ENCODE results near the gene LIN7B.
"Not testable (repeated sequence)": the region's sequence is repeated elsewhere in the genome, so short reads cannot be mapped to it uniquely, and the experiment has no call there.

LIN7B gene

GRCh38 chr19:49118565-49119410 is 4.6 kb downstream of the LIN7B start, which contains the start of gene C19orf73:
Gene C19orf73, minus strand, starts transcription at chr19:49119143. Its CDS starts 121 bp downstream, at chr19:49119022.
- DNase-seq (ENCODE audit: low spot score) (peak; percentile 82), FAIRE-seq (peak; percentile 29)

- FAIRE-seq (no peak), DNase-seq (ENCODE audit: low spot score) (peak; percentile 14)
Observed at GRCh38 chr19:49119411-49120324, 5.5 kb downstream of the LIN7B start, which contains the start of gene PPFIA3. Gene PPFIA3, plus strand, starts transcription at chr19:49119544. Its CDS starts 8,330 bp downstream, at chr19:49127874.

GRCh38 chr19:49120325-49120683 is 6.1 kb downstream of the LIN7B start:
- FAIRE-seq, result no peak
- no peak for DNase-seq (ENCODE audit: low spot score)

- no peak for FAIRE-seq
- DNase-seq (ENCODE audit: low spot score), result no peak
Observed at GRCh38 chr19:49120868-49121267, 6.7 kb downstream of the LIN7B start.

- not testable (repeated sequence) for FAIRE-seq; DNase-seq (ENCODE audit: low spot score)
Observed at GRCh38 chr19:49121841-49122240, 7.7 kb downstream of the LIN7B start.

GRCh38 chr19:49123285-49123684 is 9.1 kb downstream of the LIN7B start:
- not testable (repeated sequence) for FAIRE-seq; DNase-seq (ENCODE audit: low spot score)

GRCh38 chr19:49125025-49125731 is 11.0 kb downstream of the LIN7B start:
- DNase-seq (ENCODE audit: low spot score) (no peak), FAIRE-seq (no peak)

- FAIRE-seq (no peak), DNase-seq (ENCODE audit: low spot score) (no peak)
Observed at GRCh38 chr19:49126575-49126974, 12.4 kb downstream of the LIN7B start.

- not testable (repeated sequence) for DNase-seq (ENCODE audit: low spot score); FAIRE-seq
Observed at GRCh38 chr19:49127225-49127624, 13.1 kb downstream of the LIN7B start.

- DNase-seq (ENCODE audit: low spot score) (peak; percentile 83), FAIRE-seq (no peak)
Observed at GRCh38 chr19:49127674-49128544, 13.7 kb downstream of the LIN7B start.

GRCh38 chr19:49128545-49129237 is 14.5 kb downstream of the LIN7B start:
- no peak for DNase-seq (ENCODE audit: low spot score)
- FAIRE-seq, result no peak

GRCh38 chr19:49129238-49129583 is 15.0 kb downstream of the LIN7B start:
- no peak for FAIRE-seq
- DNase-seq (ENCODE audit: low spot score), result no peak

- no peak for DNase-seq (ENCODE audit: low spot score)
- no peak for FAIRE-seq
Observed at GRCh38 chr19:49130325-49130724, 16.2 kb downstream of the LIN7B start.

- FAIRE-seq (no peak), DNase-seq (ENCODE audit: low spot score) (no peak)
Observed at GRCh38 chr19:49132974-49133609, 18.9 kb downstream of the LIN7B start.

GRCh38 chr19:49133621-49134454 is 19.7 kb downstream of the LIN7B start:
- DNase-seq (ENCODE audit: low spot score) (no peak), FAIRE-seq (no peak)

- no peak for DNase-seq (ENCODE audit: low spot score)
- FAIRE-seq, result no peak
Observed at GRCh38 chr19:49135686-49136085, 21.5 kb downstream of the LIN7B start.

- FAIRE-seq (no peak), DNase-seq (ENCODE audit: low spot score) (no peak)
Observed at GRCh38 chr19:49136771-49137171, 22.6 kb downstream of the LIN7B start.

GRCh38 chr19:49140951-49141350 is 26.8 kb downstream of the LIN7B start:
- no peak for DNase-seq (ENCODE audit: low spot score)
- FAIRE-seq, result no peak
